Endothelial cell of umbilical vein (primary cell): ENCODE data around the gene SPDYE3. TPM values are rescaled to one million over a fixed set of nuclear protein-coding genes. Genes with fewer than 3 reads are reported as not detected.
"Not testable (repeated sequence)": the region's sequence is repeated elsewhere in the genome, so short reads cannot be mapped to it uniquely, and the experiment has no call there.

Source experiments
- BruUV-seq: library from RNA; stranded (reverse); fragments of 400-500 nt; replicated peaks from 2 replicates; lab custom pipeline; 2021; lab: Mats Ljungman, UMichigan
- CTCF ChIA-PET: fragments of 300-600, 350-600 bp; sonication (Branson Sonifier 250); formaldehyde crosslinking; loops from one replicate; lab custom pipeline; 2021; ENCODE audit warnings: antibody characterized with exemption, inconsistent platforms; lab: Charles Lee
- POLR2A ChIA-PET: fragments of 300-600, 350-600 bp; sonication (Branson Sonifier 250); formaldehyde crosslinking; loops from one replicate; lab custom pipeline; 2021; ENCODE audit warnings: antibody characterized with exemption, inconsistent platforms; lab: Charles Lee
- DNase-seq: peaks from one replicate; pipeline ENCODE4 v3.0.0-alpha.2; 2011; ENCODE audit warnings: low read depth, low spot score
- FAIRE-seq: peaks from 2 replicates; lab custom pipeline; 2011; peaks lifted over from hg19 to GRCh38; lab: Jason Lieb, UNC
- H2AFZ ChIP-seq: 2 replicates; pipeline ENCODE4 v1.6.0; 2012; ENCODE audit warnings: low read depth, low read length, control low read depth, inconsistent platforms
- H3K27ac ChIP-seq: 2 replicates; pipeline ENCODE4 v1.5.1; 2011; ENCODE audit warnings: low read depth, mild to moderate bottlenecking, control low read depth, low read length, moderate library complexity; ENCODE audit not compliant: insufficient read depth
- H3K27me3 ChIP-seq, 2 experiments: 2 replicates each; pipeline versions ENCODE4 v1.6.0 to v1.6.1; 2011; ENCODE audit warnings: low read length in 2 of 2, mixed read lengths in 1 of 2; ENCODE audit not compliant: control insufficient read depth in 2 of 2, insufficient read depth in 2 of 2
- H3K36me3 ChIP-seq, 2 experiments: 2 replicates in 1 of 2; 3 replicates in 1 of 2; pipeline ENCODE4 v1.5.1; 2011; ENCODE audit warnings: low read length in 2 of 2, mild to moderate bottlenecking in 1 of 2, moderate library complexity in 1 of 2; ENCODE audit not compliant: control insufficient read depth in 2 of 2, insufficient read depth in 2 of 2; ENCODE audit errors: extremely low read depth in 1 of 2
- H3K4me1 ChIP-seq: 3 replicates; pipeline ENCODE4 v1.5.1; 2011; ENCODE audit warnings: mild to moderate bottlenecking, low read length; ENCODE audit not compliant: control insufficient read depth, insufficient read depth; ENCODE audit errors: extremely low read depth
- H3K4me2 ChIP-seq: 2 replicates; pipeline ENCODE4 v1.6.1; 2011; ENCODE audit warnings: low read length, control low read depth, mixed read lengths; ENCODE audit not compliant: insufficient read depth
- H3K4me3 ChIP-seq, 3 experiments: fragments of 200-600 bp in 1 of 3; sonication (generic), shearing (Covaris generic) in 1 of 3; replicated peaks in 1 of 3; 2 replicates each; pipeline ENCODE4 v1.5.1; 2011 to 2016; ENCODE audit warnings: control low read depth in 3 of 3, low read length in 3 of 3, mild to moderate bottlenecking in 2 of 3, inconsistent platforms in 1 of 3, low read depth in 1 of 3, moderate library complexity in 1 of 3; ENCODE audit not compliant: insufficient read depth in 1 of 3
- H3K79me2 ChIP-seq: 2 replicates; pipeline ENCODE4 v1.6.0; 2012; ENCODE audit warnings: low read length, inconsistent platforms; ENCODE audit not compliant: control insufficient read depth, insufficient read depth
- H3K9ac ChIP-seq: replicated peaks from 2 replicates; pipeline ENCODE3; 2011; ENCODE audit warnings: low read length, control low read depth; ENCODE audit not compliant: insufficient read depth; ENCODE audit errors: extremely low read depth
- H3K9me1 ChIP-seq: replicated peaks from 3 replicates; pipeline ENCODE4 v1.6.0; 2011; ENCODE audit warnings: mild to moderate bottlenecking, low read length; ENCODE audit not compliant: control insufficient read depth, insufficient read depth; ENCODE audit errors: extremely low read depth
- H3K9me3 ChIP-seq: replicated peaks from 2 replicates; pipeline ENCODE4 v1.5.1; 2012; ENCODE audit warnings: low read length, inconsistent platforms; ENCODE audit not compliant: control insufficient read depth, insufficient read depth
- H4K20me1 ChIP-seq: replicated peaks from 2 replicates; pipeline ENCODE3; 2011; ENCODE audit warnings: mild to moderate bottlenecking, low read length; ENCODE audit not compliant: control insufficient read depth, insufficient read depth; ENCODE audit errors: extremely low read depth
- CTCF ChIP-seq, 2 donors: IDR thresholded peaks; 1 replicate in 1 of 2; 2 replicates in 1 of 2; pipeline ENCODE4 v1.5.1; 2011; ENCODE audit warnings: low read length in 2 of 2, mild to moderate bottlenecking in 2 of 2, moderate library complexity in 2 of 2, control low read depth in 1 of 2, inconsistent platforms in 1 of 2, low read depth in 1 of 2; ENCODE audit not compliant: insufficient read depth in 1 of 2; ENCODE audit errors: extremely low read depth in 1 of 2
- EZH2 ChIP-seq: IDR thresholded peaks from 2 replicates; pipeline ENCODE4 v1.6.1; 2012; ENCODE audit warnings: borderline replicate concordance, low read depth, mild to moderate bottlenecking, moderate library complexity, low read length, inconsistent platforms; ENCODE audit not compliant: severe bottlenecking
- dilution Hi-C: fragments of 300-500 bp; cut with MboI; formaldehyde crosslinking; loops from one replicate; pipeline ENCODE4 v1.15.0; 2019; ENCODE audit warnings: low sequenced_read_pairs; ENCODE audit not compliant: extremely low pct_ligation_motif_present
- intact Hi-C: fragments of 100-400 bp; cut with micrococcal nuclease; formaldehyde crosslinking; loops from one replicate; pipeline ENCODE4 v1.10.0; 2022
- polyA plus RNA-seq, 4 experiments: library from polyadenylated mRNA; depleted of rRNA in 3 of 4; stranded (reverse) in 3 of 4; unstranded in 1 of 4; fragments of >200 nt; gene quantifications; 2 replicates each; pipeline versions ENCODE4 v1.2.1 to v1.2.3, GENCODE V29; 2011 to 2012; ENCODE audit warnings: missing spikeins in 1 of 4
- total RNA-seq: library from RNA; stranded (reverse); gene quantifications from 2 replicates; pipeline ENCODE4 v1.2.3, GENCODE V29; 2021

SPDYE3 gene
- total and polyA plus RNA-seq, 2 donors (not counting 3 experiments of a cell fraction or from before 2014, with no cell fraction given): not detected

DNA sequence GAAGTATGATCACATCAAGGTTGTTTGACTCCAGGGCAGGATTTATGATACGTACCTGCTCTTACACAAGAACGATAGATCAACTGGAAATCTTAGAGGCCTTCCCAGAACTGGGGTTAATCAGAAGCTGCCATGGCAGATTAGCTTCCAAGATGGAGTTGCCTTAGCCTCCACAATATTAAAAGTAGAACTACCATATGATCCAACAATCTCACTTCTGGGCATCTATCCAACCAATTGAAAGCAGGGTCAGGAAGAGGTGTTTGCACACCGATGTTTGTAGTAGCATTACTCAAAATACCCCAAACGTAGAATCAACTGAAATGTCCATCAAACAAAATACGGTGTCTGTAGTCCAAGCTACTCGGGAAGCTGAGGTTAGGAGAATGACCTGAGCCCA is 57.0 kb downstream of the SPDYE3 start:
- no peaks in the 10 kb centered on the region for H3K27me3 ChIP-seq
- no peaks in the 10 kb centered on the region for H3K9me3 ChIP-seq
- BruUV-seq: no TSS peak
- TF ChIP-seq EZH2: no peak
- TF ChIP-seq CTCF (IDR thresholded peaks at IDR 0.05; ENCODE audit: extremely low read depth in 1 of 2, insufficient read depth in 1 of 2, low read depth in 1 of 2, low read length in 2 of 2): no peak
- H3K4me3 ChIP-seq: no peak overlapping the region
- no peak overlapping the region for H3K4me2 ChIP-seq
- DNase-seq: no peak
- no peaks in the 10 kb centered on the region for H3K4me1 ChIP-seq
- FAIRE-seq: peak; percentile 4
- no peaks in the 10 kb centered on the region for H3K79me2 ChIP-seq
- H3K27ac ChIP-seq: no peak overlapping the region
- no peaks in the 10 kb centered on the region for H4K20me1 ChIP-seq
- H3K36me3 ChIP-seq: peaks cover 0 to 19% of the 10 kb centered on the region in 2 experiments
- H2AFZ ChIP-seq: no peak overlapping the region
- ChIA-PET CTCF (no interaction called here), POLR2A (no interaction called here)
- dilution Hi-C loops (no loop called here), intact Hi-C loops (no loop called here)
- no peak overlapping the region for H3K9ac ChIP-seq
- H3K9me1 ChIP-seq: no peaks in the 10 kb centered on the region

GRCh38 chr7:100365998-100366367 is 58.5 kb downstream of the SPDYE3 start:
- H2AFZ ChIP-seq, H3K4me2 ChIP-seq, H4K20me1 ChIP-seq, H3K79me2 ChIP-seq, H3K9me3 ChIP-seq, POLR2A ChIA-PET, CTCF ChIA-PET, FAIRE-seq, H3K27ac ChIP-seq, H3K4me3 ChIP-seq, DNase-seq, BruUV-seq, H3K27me3 ChIP-seq, H3K9ac ChIP-seq, H3K9me1 ChIP-seq, H3K4me1 ChIP-seq, dilution Hi-C loops, intact Hi-C loops: not testable (repeated sequence)
- H3K36me3 ChIP-seq: peaks cover 0 to 11% of the 10 kb centered on the region in 2 experiments
